HG03442 (cell line): ENCODE measurements around the gene USP47.

ENCODE experiments used
- ATAC-seq: cut with Tn5 transposase; IDR thresholded peaks from one replicate; pipeline ENCODE4 v1.9.1; 2021; ENCODE audit warnings: mild to moderate bottlenecking, moderate library complexity; ENCODE audit not compliant: unreplicated experiment

Gene USP47, protein sequence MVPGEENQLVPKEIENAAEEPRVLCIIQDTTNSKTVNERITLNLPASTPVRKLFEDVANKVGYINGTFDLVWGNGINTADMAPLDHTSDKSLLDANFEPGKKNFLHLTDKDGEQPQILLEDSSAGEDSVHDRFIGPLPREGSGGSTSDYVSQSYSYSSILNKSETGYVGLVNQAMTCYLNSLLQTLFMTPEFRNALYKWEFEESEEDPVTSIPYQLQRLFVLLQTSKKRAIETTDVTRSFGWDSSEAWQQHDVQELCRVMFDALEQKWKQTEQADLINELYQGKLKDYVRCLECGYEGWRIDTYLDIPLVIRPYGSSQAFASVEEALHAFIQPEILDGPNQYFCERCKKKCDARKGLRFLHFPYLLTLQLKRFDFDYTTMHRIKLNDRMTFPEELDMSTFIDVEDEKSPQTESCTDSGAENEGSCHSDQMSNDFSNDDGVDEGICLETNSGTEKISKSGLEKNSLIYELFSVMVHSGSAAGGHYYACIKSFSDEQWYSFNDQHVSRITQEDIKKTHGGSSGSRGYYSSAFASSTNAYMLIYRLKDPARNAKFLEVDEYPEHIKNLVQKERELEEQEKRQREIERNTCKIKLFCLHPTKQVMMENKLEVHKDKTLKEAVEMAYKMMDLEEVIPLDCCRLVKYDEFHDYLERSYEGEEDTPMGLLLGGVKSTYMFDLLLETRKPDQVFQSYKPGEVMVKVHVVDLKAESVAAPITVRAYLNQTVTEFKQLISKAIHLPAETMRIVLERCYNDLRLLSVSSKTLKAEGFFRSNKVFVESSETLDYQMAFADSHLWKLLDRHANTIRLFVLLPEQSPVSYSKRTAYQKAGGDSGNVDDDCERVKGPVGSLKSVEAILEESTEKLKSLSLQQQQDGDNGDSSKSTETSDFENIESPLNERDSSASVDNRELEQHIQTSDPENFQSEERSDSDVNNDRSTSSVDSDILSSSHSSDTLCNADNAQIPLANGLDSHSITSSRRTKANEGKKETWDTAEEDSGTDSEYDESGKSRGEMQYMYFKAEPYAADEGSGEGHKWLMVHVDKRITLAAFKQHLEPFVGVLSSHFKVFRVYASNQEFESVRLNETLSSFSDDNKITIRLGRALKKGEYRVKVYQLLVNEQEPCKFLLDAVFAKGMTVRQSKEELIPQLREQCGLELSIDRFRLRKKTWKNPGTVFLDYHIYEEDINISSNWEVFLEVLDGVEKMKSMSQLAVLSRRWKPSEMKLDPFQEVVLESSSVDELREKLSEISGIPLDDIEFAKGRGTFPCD (N-terminal part only)

DNA sequence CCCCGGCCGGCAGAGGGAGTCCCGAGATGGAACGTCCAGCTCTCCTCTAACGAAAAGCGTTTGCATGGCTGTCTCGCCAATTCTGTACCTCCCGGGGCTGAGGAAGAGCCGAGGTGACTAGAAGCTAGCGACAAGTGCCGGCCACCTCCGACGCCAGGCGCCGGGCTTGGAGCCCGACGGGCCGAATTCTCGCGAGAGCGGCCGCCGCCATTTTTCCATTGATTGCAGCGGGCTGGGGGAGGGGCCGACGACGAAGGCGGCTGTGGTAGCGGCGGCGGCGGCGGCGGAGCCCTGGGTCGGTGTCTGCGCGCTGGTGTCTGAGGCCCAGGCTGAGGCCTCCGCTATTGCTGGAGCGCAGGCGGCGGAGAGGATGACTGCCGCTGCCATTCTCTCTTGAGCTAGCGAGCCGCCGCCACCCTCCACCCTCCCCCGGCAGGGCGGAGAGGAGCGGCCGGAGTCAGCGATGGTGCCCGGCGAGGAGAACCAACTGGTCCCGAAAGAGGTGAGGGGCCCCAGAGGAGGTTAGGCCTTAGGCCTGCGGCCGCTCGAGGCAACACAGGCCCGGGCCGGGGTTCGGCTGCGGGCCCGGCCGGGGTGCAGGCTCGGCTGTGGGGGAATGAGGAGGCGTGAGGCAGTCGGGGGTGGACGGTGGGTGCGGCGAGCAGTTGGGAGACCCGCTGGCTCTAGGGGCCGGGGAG, at the start of gene USP47:
TSS of gene USP47 (plus strand) at position 250 of the 698 bp plus-strand sequence. CDS start at position 464, 214 bp downstream.
- ATAC-seq, result peak; percentile 60

DNA sequence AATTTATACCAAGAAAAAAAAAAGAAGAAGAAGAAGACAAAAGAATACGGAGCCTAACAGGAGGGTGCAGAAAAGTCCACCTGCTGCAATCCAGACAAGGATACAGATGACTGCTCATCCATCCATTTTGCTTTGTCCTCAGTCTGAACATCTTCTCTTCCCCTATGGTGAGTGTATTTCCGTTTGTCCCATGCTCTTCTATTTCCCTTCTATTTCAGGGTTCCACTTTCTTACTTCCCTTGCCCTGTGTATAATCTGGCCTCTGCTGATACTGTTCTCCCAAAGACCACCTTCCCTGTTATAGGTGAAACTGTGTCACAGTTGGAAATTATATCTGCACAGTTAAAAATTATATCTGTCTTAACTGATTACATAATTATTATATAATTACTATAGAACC, 48.7 kb upstream of the USP47 start:
- ATAC-seq, result no peak

DNA sequence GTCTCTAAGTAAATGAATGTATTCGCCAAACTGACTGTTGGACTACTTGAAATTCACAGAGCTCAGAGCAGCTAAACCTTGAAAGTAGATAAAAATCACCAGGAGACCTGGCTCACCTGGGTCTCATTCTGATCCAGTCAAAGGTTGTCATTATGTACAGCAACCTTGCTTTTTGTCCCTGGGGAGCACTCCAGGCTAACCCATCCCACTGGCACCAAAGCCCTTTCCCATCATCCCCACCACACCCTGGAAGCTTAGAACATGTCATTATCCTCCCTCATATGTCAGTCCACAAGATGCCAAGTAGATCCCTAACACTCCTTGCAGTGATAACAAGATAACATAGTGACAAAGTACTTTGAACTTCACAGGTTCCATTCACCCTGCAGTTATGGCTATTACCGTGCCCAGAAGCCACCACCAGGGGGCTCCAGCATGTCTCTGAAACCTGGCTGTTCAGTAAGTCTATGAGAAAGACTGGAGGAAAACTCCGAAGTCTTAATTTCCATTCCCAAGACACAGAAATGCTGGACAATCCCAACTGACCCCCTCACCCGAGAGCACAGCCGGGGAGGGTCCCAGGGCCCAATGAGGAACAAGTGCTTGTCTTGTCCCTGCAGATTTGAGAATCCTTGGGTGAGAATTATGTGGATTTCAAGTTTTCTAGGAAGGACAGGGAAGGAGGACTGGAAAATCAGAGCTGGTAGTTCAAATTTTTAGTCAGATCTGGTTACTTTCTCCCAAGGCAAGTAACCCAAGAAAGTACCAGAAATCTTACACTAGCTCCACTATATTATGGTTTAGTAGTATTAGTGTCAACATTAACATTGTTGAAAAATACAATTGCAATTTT, 43.0 kb upstream of the USP47 start:
- peak; percentile 52 for ATAC-seq

GRCh38 chr11:11805228-11805627, 36.5 kb upstream of the USP47 start:
- ATAC-seq, result no peak

GRCh38 chr11:11806074-11806473, 35.7 kb upstream of the USP47 start:
- no peak for ATAC-seq

GRCh38 chr11:11806586-11806985, 35.2 kb upstream of the USP47 start:
- ATAC-seq, result no peak

DNA sequence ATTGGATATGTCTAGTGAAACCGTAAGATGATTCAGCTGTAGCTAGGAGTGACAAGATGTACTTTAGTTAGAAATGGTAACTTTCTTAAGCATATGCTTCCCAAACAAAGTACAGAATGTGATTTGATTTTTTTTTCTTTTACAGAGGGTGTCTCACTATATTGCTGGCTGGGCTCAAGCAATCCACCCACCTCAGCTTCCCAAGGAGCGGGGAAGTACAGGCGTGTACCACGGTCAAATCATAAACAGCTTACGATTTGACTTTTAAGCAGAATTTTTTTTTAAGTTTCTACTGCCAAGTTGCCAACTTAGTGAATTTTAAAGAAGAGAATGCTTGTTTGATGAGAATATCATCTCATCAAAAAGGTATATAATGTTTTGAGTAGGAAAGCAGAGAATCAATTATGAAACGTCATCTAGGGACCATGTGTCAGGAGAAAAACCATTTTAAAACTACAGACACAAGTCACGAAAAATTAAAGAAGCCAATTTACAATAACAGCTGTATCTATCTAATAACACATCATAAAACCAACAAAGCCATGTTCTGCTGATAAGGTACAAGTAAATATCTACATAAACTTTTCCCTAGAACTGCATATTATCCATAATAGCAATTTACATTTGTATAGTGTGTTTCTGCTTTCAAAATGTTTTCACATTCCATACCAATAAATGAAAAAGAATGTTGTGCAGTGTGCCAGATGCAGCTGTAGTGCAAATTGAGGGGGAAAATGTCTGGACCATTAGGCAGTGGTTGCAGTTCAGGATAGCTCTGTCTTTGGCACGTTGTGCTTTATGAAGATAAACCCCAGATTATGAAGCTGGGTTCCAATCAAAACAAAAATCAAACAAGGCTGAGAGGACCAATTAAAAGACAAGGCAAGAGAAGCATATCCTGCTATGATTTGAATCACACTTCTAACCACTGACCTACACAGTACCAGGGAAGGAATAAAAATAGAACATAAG, 33.7 kb upstream of the USP47 start:
- ATAC-seq, result no peak

- no peak for ATAC-seq
Observed at GRCh38 chr11:11808992-11809615, 32.7 kb upstream of the USP47 start.

DNA sequence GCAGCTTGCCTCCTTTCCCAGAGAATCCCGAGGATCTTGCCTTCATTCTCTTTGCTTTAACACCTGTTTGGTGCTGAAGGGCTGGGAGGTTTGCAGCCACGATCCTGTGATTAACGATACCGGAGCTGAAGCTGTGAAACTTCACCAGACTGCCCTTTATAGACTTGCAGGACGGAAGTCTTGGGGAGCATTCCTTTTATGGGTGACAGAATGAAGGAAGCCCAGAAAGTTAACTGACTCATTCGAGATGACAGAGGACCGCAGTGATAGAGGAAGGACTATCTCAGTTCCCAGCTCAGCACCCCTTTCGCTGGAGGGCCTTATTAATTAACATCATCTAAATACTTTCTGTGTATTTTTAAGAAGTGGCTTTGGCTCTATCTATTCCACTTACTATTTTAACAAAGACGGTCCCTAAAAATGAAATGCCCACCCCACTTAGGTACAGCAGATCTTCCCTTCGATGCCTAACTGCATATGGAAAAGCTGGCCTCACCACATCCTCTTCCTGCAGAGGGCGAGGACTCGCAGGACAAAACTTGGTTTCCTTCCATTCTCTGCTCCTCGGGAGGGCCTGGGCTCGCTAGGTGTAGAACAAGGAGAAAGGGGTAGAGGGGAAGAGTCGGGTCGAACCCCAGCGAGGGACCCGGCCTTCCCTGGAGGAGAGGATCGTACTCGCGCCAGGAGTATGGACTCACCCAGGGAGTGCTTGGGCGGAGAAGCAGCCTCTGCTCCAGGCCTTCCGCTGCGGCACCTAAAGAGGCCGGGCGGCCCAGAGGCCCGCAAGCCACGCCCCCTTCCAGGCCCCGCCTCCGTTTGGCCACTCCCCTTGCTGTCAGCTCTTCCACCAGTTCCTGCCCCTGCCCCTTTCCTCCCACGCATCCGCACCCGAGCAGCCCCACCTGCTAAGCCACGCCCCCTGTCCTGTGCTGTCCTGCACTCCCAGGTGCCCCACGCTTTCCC, 30.7 kb upstream of the USP47 start:
- no peak for ATAC-seq

DNA sequence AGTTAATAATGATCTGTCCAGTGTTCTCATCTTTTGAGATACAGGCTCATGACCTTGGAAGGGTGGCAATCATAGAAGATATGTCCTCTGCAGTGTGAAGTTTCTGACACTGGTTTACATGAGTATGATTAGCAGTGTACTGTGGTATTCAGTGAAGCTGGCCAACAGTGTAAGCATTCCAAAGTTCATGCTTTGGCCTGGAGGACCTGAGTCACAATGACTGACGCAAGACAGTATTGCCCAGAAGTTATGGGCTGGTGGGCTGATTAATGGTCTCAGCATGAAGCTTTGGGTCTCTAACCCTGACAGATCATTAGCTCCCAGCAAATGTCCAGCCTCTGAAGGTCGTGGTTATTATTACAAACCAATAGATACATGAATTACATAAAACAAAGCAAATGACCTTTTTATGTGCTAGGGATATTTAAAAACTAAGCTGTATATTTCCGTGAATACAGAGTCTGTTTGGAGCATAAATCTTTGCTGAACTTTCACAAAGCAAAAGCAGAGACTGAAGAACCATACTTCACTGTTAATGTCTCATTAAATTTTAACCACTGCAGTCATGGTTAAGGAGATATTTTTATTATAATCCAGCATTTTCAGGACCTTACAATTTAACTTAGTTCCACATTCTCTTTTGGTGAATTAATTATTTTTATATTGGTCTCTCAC, 28.3 kb upstream of the USP47 start:
- no peak for ATAC-seq

DNA sequence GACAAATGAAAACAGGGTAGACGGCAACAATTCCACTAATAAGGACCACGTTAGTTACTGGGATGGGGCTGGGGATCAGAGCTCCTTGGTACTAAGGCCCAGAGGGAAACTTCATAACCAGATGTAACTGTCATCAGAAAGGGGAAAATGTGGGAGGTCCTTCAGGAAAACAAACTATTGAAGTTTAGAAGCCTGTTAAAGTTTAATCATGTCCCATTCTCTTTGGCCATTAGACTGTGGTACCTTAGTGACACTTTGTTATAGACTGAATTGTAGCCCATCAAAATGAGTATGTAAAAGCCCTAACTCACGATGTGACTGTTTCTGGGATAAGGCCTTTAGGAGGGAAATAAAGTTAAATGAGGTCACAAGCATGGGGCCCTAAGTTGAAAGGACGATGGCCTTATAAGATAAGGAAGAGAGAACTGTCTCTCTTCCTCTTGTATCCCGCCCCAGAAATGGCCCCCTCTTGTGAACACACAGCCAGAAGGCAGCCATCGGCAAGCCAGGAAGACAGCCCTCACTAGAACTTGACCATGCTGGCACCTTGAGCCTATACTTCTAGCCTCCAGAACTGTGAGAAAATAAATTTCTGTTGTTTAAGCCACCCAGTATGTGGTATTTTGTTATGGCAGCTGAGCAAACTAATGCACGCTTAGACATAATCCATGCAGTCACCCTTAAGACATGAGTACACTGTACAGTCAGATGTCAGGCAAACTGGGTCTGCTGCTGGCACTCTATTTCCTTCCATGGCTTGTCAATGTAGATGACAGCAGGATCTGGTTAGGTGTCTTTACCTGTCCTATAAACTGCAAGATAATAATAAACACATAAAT, 26.9 kb upstream of the USP47 start:
- ATAC-seq, result no peak

DNA sequence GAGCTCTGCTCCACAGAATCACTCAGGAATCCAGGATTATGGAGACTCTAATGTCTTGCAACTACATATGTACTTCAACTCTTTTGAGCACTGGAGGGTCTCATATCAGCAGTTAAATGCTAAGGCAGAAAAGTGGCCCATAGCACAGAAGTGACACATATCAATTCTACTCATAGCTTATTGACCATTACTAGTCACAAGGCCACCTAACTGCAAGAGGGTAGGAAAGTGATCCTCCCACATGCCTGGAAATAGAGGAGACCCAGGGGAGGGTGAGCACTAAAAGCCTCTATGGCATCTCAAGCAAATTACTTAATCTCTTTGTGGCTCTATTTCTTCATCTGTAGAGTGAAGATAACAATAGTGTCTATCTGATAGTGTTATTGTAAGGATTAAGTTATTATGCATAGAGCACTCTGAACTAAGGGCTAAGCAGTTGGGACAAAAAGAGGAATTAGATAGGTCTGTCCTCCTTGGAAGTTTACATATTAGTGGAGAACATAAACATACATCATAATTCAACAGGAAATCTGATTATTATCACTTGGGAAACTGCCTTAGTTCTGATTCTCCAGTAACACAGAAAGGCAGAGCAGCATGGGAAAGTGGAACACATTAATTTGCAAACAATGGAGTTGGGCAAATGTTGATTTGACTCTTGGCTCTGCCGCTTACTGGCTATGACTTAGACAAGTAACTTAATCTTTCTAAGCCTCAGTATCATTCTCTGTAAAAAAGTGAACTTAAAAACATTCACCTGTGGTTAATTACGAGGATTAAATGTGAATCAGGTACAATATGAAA, 25.1 kb upstream of the USP47 start:
- ATAC-seq, result no peak

- no peak for ATAC-seq
Observed at GRCh38 chr11:11817957-11818356, 23.8 kb upstream of the USP47 start.

GRCh38 chr11:11818529-11819121, 23.1 kb upstream of the USP47 start:
- ATAC-seq, result no peak
